Type B pancreatic cell (in vitro differentiated cells): ENCODE results near the gene RIPOR1. TPM values are rescaled to one million over a fixed set of nuclear protein-coding genes. Genes with fewer than 3 reads are reported as not detected.

Experiments used
- DNase-seq: peaks from one replicate; pipeline ENCODE4 v3.0.0; 2021; ENCODE audit warnings: mixed read lengths; ENCODE audit not compliant: unreplicated experiment; ENCODE audit errors: extremely low spot score
- H3K27ac Mint-ChIP-seq: 2 replicates; pipeline ENCODE4 v1.8.0; 2021; ENCODE audit warnings: mild to moderate bottlenecking, mixed read lengths
- H3K27me3 Mint-ChIP-seq: 2 replicates; pipeline ENCODE4 v1.8.0; 2021; ENCODE audit warnings: mixed read lengths
- H3K36me3 Mint-ChIP-seq: 2 replicates; pipeline ENCODE4 v1.8.0; 2021; ENCODE audit warnings: mixed read lengths
- H3K4me1 Mint-ChIP-seq: one replicate; pipeline ENCODE4 v1.8.0; 2021; ENCODE audit warnings: mixed read lengths; ENCODE audit not compliant: unreplicated experiment
- H3K4me3 Mint-ChIP-seq: 2 replicates; pipeline ENCODE4 v1.8.0; 2021; ENCODE audit warnings: mild to moderate bottlenecking, mixed read lengths
- H3K9me3 Mint-ChIP-seq: 2 replicates; pipeline ENCODE4 v1.8.0; 2021; ENCODE audit warnings: mixed read lengths
- CTCF ChIP-seq: fragments of 200-600 bp; sonication (generic); conservative IDR thresholded peaks from 2 replicates; pipeline ENCODE4 v1.5.0; 2021; ENCODE audit warnings: antibody characterized with exemption, mild to moderate bottlenecking
- total RNA-seq: library from RNA; stranded (reverse); gene quantifications from 2 replicates; pipeline ENCODE4 v1.2.1, GENCODE V29; 2021; ENCODE audit warnings: low replicate concordance

RIPOR1 gene
- total RNA-seq, 1 donor from 2014 or later = 43.1 TPM

DNA sequence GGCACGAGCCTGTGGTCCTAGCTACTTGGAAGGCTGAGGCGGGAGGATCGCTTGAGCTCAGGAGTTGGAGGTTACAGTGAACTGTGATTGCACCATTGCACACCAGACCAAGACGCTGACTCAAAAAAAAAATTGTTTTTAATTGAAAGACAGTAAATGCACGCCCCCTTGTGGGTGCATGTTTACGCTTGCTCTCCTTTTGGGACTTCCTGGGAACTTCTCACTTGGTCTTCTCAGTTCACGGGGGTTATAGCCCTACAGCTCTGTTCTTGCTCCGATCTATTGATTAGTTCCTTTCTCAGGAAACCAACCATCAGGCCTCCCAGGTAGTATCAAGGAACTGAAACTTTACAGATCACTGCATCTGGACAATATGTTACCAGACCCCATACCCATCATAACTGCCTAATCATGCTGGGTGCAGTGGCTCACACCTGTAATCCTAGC is 14.2 kb upstream of the RIPOR1 start:
- H3K4me3 Mint-ChIP-seq = no peak overlapping the region
- peak; percentile 80 for TF ChIP-seq CTCF
- H3K36me3 Mint-ChIP-seq = no peaks in the 10 kb centered on the region
- H3K27me3 Mint-ChIP-seq = no peaks in the 10 kb centered on the region
- no peak for DNase-seq
- H3K27ac Mint-ChIP-seq = peak overlapping the region; percentile 61
- H3K9me3 Mint-ChIP-seq = no peaks in the 10 kb centered on the region
- H3K4me1 Mint-ChIP-seq = peaks cover 5% of the 10 kb centered on the region

- no peak overlapping the region for H3K4me3 Mint-ChIP-seq
- no peak for DNase-seq
- H3K27ac Mint-ChIP-seq = no peak overlapping the region
- peaks cover 10% of the 10 kb centered on the region for H3K4me1 Mint-ChIP-seq
- no peaks in the 10 kb centered on the region for H3K27me3 Mint-ChIP-seq
- H3K9me3 Mint-ChIP-seq = no peaks in the 10 kb centered on the region
- TF ChIP-seq CTCF = no peak
- no peaks in the 10 kb centered on the region for H3K36me3 Mint-ChIP-seq
Observed at GRCh38 chr16:67516296-67517154, 12.1 kb upstream of the RIPOR1 start.

DNA sequence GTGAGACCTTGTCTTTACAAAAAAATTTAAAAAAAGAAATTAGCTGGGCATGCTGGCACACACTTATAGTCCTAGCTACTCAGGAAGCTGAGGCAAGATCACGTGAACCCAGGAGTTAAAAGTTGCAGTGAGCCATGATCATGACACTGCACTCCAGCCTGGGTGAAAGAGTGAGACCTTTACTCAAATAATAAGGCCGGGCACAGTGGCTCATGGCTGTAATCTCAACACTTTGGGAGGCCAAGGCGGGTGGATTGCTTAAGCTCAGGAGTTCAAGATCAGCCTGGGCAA is 11.5 kb upstream of the RIPOR1 start:
- peaks cover 12% of the 10 kb centered on the region for H3K4me1 Mint-ChIP-seq
- no peak for DNase-seq
- no peaks in the 10 kb centered on the region for H3K27me3 Mint-ChIP-seq
- no peaks in the 10 kb centered on the region for H3K36me3 Mint-ChIP-seq
- H3K9me3 Mint-ChIP-seq = no peaks in the 10 kb centered on the region
- no peak overlapping the region for H3K27ac Mint-ChIP-seq
- no peak overlapping the region for H3K4me3 Mint-ChIP-seq
- TF ChIP-seq CTCF = no peak

DNA sequence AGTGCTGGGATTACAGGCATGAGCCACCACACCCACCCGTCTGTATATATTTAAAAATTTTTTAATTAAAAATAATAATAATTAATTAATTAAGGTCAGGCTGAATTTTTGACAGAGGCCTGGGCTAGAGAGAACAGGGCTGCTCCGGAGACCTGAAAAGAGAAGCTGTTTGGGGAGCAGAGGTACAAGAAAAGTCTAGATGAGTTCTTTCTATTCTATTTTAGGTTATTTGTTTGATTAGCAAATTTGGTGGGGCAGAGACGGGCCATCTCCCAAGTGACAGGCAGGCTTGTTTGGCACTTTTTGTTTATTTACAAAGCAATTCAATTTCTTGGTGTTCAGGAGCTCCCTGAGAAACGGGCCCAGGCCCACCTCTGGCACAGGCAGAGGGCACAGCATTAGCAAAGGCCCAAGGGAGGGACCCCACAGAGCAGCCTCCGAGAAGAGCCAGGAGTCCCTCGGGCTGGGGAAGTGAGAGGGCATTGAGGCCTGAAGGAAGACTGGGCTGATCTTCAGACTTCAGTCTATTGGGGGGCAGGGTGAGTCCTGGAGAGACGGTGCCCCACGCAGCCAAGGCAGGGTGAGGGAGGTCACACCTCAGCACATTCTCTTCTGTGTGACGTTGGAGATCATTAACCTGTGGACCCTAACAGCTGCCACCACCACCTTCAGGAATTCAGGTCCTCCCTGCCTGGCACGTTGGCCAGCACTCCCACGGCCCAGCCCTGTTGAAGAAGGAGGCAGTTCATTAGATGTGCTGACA is 10.8 kb upstream of the RIPOR1 start:
- TF ChIP-seq CTCF = no peak
- H3K27ac Mint-ChIP-seq = no peak overlapping the region
- H3K9me3 Mint-ChIP-seq = no peaks in the 10 kb centered on the region
- no peaks in the 10 kb centered on the region for H3K27me3 Mint-ChIP-seq
- H3K36me3 Mint-ChIP-seq = no peaks in the 10 kb centered on the region
- no peak overlapping the region for H3K4me3 Mint-ChIP-seq
- no peak for DNase-seq
- peaks cover 12% of the 10 kb centered on the region for H3K4me1 Mint-ChIP-seq

DNA sequence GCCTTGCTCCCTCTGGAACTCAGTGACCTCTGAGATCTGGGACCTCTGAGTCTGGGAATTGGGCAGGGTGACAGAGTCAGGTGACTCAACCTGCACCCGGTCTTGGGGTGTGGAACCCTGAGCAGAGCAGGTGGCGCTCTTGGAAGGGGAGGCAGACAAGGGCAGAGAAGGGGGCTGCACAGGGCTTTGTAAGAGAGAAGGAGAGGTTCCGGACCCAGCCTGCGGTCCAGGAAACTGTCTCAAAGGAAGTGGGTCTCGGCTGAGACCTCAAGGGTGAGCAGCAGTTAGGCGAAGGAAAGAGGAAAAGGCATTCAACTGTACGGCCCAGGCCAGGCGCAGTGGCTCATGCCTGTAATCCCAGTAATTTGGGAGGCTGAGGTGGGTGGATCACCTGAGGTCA is 10.0 kb upstream of the RIPOR1 start:
- peaks cover 12% of the 10 kb centered on the region for H3K4me1 Mint-ChIP-seq
- no peaks in the 10 kb centered on the region for H3K27me3 Mint-ChIP-seq
- no peak overlapping the region for H3K4me3 Mint-ChIP-seq
- no peak for TF ChIP-seq CTCF
- H3K36me3 Mint-ChIP-seq = no peaks in the 10 kb centered on the region
- H3K9me3 Mint-ChIP-seq = no peaks in the 10 kb centered on the region
- no peak for DNase-seq
- no peak overlapping the region for H3K27ac Mint-ChIP-seq
